ENCODE data around the gene MESP2. TPM values are rescaled to one million over a fixed set of nuclear protein-coding genes. Genes with fewer than 3 reads are reported as not detected.
A peak's percentile ranks its signal among the peaks of the same experiment; 100 is the strongest.

Gene MESP2
- total and polyA plus RNA-seq, 2 of the 13 experiments (the other 11 are each of a cell fraction or from before 2014, with no cell fraction given): not detected

DNA sequence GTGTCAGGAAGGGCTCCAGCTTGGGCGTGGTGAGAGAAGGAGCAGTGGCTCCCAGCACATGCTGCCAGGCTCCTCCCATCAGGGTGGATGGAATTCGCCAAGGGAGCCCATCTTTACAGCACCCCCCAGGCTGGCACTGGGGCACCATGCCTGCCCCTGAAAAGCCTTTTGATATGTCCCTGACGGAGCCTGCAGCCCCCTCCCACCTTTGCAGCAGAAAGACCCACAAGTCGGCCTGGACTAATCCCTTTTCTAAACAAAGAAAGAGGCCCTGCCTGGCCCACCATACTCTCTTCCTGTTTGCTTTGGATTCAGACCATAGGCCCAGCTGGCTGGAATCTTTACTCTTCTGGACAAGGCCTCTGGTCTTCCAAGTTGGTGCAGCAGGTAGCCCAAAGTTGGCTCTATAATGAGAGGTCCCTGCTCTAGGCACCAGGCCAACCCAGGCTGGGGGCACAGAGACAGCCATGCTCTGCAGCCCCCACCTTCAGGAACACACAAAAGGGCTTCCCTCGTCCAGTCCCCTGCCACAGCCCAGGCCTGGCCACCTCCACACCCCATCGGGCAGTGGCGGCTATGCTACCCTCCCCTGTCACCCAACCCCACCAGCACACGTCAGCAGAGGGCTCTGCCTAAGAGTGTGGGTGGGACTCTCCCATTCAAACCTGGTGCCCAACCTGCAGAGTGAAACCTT is 33.1 kb downstream of the MESP2 start (continued):
- TF ChIP-seq SOX13 (IDR thresholded peaks at IDR 0.05) (peak; percentile 36; the same call in 1 of the 2 replicates), SOX13 (CRISPR knock-in tag; conservative IDR thresholded peaks at IDR 0.05 in 1 of 2, IDR thresholded peaks at IDR 0.05 in 1 of 2) (peak in 1 of 2 experiments; percentile 87; a peak in 2 of 4 replicates), POLR2A (IDR thresholded peaks at IDR 0.05; ENCODE audit: insufficient read depth in 1 of 2, low read depth in 2 of 2, low read length in 2 of 2) (no peak), ZNF30 (CRISPR knock-in tag; IDR thresholded peaks at IDR 0.05) (no peak), LCORL (IDR thresholded peaks at IDR 0.05) (no peak), LCORL (CRISPR knock-in tag; IDR thresholded peaks at IDR 0.05) (peak; percentile 93), ZMYM2 (CRISPR knock-in tag; IDR thresholded peaks at IDR 0.05) (0 out of 2 replicates have a peak, but pooled peaks have one; percentile 22), NFE2L2 (IDR thresholded peaks at IDR 0.05; ENCODE audit: low read length) (no peak), KDM1A (CRISPR knock-in tag; IDR thresholded peaks at IDR 0.05) (no peak)
- TF ChIP-seq, protein P1, sequence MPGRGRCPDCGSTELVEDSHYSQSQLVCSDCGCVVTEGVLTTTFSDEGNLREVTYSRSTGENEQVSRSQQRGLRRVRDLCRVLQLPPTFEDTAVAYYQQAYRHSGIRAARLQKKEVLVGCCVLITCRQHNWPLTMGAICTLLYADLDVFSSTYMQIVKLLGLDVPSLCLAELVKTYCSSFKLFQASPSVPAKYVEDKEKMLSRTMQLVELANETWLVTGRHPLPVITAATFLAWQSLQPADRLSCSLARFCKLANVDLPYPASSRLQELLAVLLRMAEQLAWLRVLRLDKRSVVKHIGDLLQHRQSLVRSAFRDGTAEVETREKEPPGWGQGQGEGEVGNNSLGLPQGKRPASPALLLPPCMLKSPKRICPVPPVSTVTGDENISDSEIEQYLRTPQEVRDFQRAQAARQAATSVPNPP (CRISPR knock-in tag; IDR thresholded peaks at IDR 0.05): no peak
- TF ChIP-seq, protein P2, sequence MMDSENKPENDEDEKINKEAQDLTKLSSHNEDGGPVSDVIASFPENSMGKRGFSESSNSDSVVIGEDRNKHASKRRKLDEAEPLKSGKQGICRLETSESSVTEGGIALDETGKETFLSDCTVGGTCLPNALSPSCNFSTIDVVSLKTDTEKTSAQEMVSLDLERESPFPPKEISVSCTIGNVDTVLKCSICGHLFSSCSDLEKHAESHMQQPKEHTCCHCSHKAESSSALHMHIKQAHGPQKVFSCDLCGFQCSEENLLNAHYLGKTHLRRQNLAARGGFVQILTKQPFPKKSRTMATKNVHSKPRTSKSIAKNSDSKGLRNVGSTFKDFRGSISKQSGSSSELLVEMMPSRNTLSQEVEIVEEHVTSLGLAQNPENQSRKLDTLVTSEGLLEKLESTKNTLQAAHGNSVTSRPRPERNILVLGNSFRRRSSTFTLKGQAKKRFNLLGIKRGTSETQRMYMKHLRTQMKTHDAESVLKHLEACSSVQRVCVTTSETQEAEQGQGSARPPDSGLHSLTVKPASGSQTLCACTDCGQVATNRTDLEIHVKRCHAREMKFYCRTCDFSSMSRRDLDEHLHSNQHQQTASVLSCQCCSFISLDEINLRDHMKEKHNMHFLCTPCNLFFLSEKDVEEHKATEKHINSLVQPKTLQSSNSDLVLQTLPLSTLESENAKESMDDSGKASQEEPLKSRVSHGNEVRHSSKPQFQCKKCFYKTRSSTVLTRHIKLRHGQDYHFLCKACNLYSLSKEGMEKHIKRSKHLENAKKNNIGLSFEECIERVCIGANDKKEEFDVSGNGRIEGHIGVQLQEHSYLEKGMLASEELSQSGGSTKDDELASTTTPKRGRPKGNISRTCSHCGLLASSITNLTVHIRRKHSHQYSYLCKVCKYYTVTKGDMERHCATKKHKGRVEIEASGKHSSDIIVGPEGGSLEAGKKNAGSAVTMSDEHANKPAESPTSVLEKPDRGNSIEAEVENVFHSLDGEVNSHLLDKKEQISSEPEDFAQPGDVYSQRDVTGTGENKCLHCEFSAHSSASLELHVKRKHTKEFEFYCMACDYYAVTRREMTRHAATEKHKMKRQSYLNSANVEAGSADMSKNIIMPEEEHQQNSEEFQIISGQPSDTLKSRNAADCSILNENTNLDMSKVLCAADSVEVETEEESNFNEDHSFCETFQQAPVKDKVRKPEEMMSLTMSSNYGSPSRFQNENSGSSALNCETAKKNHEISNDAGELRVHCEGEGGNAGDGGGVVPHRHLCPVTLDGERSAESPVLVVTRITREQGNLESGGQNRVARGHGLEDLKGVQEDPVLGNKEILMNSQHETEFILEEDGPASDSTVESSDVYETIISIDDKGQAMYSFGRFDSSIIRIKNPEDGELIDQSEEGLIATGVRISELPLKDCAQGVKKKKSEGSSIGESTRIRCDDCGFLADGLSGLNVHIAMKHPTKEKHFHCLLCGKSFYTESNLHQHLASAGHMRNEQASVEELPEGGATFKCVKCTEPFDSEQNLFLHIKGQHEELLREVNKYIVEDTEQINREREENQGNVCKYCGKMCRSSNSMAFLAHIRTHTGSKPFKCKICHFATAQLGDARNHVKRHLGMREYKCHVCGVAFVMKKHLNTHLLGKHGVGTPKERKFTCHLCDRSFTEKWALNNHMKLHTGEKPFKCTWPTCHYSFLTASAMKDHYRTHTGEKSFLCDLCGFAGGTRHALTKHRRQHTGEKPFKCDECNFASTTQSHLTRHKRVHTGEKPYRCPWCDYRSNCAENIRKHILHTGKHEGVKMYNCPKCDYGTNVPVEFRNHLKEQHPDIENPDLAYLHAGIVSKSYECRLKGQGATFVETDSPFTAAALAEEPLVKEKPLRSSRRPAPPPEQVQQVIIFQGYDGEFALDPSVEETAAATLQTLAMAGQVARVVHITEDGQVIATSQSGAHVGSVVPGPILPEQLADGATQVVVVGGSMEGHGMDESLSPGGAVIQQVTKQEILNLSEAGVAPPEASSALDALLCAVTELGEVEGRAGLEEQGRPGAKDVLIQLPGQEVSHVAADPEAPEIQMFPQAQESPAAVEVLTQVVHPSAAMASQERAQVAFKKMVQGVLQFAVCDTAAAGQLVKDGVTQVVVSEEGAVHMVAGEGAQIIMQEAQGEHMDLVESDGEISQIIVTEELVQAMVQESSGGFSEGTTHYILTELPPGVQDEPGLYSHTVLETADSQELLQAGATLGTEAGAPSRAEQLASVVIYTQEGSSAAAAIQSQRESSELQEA (CRISPR knock-in tag; IDR thresholded peaks at IDR 0.05; ENCODE audit: not compliant biosample characterization): no peak
- TF ChIP-seq, protein P3, sequence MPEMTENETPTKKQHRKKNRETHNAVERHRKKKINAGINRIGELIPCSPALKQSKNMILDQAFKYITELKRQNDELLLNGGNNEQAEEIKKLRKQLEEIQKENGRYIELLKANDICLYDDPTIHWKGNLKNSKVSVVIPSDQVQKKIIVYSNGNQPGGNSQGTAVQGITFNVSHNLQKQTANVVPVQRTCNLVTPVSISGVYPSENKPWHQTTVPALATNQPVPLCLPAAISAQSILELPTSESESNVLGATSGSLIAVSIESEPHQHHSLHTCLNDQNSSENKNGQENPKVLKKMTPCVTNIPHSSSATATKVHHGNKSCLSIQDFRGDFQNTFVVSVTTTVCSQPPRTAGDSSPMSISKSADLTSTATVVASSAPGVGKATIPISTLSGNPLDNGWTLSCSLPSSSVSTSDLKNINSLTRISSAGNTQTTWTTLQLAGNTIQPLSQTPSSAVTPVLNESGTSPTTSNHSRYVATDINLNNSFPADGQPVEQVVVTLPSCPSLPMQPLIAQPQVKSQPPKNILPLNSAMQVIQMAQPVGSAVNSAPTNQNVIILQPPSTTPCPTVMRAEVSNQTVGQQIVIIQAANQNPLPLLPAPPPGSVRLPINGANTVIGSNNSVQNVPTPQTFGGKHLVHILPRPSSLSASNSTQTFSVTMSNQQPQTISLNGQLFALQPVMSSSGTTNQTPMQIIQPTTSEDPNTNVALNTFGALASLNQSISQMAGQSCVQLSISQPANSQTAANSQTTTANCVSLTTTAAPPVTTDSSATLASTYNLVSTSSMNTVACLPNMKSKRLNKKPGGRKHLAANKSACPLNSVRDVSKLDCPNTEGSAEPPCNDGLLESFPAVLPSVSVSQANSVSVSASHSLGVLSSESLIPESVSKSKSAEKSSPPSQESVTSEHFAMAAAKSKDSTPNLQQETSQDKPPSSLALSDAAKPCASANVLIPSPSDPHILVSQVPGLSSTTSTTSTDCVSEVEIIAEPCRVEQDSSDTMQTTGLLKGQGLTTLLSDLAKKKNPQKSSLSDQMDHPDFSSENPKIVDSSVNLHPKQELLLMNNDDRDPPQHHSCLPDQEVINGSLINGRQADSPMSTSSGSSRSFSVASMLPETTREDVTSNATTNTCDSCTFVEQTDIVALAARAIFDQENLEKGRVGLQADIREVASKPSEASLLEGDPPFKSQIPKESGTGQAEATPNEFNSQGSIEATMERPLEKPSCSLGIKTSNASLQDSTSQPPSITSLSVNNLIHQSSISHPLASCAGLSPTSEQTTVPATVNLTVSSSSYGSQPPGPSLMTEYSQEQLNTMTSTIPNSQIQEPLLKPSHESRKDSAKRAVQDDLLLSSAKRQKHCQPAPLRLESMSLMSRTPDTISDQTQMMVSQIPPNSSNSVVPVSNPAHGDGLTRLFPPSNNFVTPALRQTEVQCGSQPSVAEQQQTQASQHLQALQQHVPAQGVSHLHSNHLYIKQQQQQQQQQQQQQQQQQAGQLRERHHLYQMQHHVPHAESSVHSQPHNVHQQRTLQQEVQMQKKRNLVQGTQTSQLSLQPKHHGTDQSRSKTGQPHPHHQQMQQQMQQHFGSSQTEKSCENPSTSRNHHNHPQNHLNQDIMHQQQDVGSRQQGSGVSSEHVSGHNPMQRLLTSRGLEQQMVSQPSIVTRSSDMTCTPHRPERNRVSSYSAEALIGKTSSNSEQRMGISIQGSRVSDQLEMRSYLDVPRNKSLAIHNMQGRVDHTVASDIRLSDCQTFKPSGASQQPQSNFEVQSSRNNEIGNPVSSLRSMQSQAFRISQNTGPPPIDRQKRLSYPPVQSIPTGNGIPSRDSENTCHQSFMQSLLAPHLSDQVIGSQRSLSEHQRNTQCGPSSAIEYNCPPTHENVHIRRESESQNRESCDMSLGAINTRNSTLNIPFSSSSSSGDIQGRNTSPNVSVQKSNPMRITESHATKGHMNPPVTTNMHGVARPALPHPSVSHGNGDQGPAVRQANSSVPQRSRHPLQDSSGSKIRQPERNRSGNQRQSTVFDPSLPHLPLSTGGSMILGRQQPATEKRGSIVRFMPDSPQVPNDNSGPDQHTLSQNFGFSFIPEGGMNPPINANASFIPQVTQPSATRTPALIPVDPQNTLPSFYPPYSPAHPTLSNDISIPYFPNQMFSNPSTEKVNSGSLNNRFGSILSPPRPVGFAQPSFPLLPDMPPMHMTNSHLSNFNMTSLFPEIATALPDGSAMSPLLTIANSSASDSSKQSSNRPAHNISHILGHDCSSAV (CRISPR knock-in tag; IDR thresholded peaks at IDR 0.05; ENCODE audit: borderline replicate concordance): no peak
